ENCODE data around the gene CFAP53.
"Not testable (repeated sequence)": the region's sequence is repeated elsewhere in the genome, so short reads cannot be mapped to it uniquely, and the experiment has no call there.

Gene CFAP53, protein sequence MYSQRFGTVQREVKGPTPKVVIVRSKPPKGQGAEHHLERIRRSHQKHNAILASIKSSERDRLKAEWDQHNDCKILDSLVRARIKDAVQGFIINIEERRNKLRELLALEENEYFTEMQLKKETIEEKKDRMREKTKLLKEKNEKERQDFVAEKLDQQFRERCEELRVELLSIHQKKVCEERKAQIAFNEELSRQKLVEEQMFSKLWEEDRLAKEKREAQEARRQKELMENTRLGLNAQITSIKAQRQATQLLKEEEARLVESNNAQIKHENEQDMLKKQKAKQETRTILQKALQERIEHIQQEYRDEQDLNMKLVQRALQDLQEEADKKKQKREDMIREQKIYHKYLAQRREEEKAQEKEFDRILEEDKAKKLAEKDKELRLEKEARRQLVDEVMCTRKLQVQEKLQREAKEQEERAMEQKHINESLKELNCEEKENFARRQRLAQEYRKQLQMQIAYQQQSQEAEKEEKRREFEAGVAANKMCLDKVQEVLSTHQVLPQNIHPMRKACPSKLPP

GRCh38 chr18:50266248-50266704 is at the start of gene CFAP53:
Gene CFAP53, minus strand, starts transcription at chr18:50266495. Its CDS starts 91 bp downstream, at chr18:50266404.
- DNase-seq (ENCODE audit: low read depth) = peak; percentile 93

DNA sequence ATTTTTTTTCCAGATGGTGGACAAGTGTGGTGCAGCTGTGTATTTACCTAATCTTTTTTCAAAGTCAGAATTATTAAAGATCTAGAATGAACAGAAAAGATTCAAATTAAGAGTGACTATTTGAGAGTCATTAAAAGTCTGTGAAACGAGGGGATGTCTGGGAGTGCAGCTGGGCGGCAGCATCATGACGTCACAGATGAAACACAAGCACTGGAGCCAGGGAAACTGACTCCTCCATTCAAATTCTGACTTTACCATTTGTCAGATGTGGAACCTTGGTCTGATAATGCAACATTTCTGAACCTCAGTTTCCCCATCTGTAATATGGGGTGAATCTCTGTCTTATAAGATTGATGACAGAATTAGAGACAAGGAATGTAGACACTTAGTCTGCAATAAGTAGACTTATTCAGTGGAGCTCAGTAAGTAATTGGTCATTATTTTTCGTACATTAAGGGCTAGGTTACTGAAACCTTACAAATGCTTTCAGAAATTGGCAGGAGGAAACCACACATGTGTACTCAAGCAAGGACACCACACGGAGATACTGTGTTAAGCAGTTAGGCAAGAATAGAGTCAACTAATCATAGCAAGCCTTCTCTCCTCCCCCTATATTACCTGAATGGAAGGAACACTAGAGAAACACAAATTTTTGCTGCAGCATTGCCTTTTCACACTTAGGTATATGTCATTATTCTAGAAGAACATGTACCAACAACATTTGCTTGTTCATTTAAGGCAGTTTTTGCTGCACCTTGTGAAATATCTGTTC is 49.0 kb upstream of the CFAP53 start:
- DNase-seq (ENCODE audit: low read depth) = no peak

GRCh38 chr18:50313873-50314460 is 47.7 kb upstream of the CFAP53 start:
- DNase-seq (ENCODE audit: low read depth) = no peak

DNA sequence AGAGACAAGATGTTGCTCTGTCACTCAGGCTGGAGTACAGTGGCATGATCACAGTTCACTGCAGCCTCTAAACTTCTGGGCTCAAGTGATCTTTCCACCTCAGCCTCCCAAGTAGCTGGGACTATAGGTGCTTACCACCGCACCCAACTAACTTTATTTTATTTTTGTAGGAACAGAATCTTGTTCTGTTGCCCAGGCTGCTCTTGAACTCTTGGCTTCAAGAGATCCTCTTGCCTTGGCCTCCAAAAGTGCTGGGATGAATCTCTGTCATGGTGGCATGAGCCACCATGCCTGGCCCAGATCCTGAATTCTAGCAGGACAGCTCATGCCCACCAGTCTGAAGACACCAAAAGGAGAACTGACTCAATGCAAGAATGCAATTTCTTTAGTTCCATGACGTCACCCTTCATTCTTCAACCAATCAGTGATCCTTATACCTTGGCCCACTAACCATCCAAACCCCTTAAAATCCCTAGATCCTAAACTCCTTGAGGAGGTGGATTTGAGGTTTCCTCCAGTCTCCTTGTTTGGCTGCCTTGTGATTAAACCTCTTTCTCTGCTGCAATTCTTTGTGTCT is 46.8 kb upstream of the CFAP53 start:
- no peak for DNase-seq (ENCODE audit: low read depth)

DNA sequence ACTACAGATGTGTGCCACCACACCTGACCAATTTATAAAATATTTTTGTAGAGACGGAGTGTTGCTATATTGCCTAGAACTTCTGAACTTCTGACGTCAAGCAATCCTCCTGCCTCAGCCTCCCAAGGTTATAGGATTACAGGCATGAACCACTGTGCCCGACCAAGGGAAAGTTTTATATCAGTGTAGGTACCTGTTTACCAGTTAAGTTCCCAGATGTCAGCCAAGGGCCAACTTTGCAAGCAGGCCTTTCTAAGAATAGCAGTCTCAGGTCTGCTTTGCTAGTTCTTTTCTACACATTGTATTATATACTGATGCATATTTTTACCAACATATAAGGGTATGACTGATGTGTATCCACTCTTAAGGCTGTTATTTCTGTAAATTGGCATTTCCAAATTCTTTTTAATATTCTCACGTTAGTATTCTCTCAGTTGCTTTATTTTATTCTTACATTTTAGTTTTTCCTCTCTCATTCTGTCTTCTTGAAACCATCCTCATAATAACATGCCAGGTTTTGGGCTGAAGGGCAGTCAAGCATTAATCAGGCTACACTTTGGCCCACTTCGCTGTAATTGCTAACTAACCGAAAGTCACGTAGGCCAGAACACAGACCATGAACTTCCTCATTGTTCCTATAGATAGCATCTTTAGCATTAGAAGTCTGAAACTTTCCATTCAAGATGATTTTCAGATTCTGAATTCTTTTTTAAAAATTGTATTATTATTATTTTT is 46.2 kb upstream of the CFAP53 start:
- DNase-seq (ENCODE audit: low read depth) = no peak

DNA sequence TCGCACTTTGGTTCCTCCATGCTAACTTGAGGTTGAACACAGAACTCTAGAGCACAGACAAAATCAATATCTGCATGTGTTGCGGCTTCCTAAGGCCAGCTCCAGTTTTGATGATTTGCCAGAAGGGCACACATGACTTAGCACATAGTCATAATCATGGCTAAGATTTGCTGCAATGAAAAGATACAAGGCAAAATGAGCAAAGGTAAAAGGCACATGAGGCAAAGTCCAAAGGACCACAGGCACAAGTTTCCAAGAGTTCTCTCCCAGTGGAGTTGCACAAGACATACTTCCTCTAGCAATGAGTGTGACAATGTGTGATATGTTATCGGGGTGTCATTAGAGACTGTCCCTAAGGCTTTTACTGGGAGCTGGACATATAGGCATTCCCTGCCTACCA is 45.4 kb upstream of the CFAP53 start:
- no peak for DNase-seq (ENCODE audit: low read depth)

DNA sequence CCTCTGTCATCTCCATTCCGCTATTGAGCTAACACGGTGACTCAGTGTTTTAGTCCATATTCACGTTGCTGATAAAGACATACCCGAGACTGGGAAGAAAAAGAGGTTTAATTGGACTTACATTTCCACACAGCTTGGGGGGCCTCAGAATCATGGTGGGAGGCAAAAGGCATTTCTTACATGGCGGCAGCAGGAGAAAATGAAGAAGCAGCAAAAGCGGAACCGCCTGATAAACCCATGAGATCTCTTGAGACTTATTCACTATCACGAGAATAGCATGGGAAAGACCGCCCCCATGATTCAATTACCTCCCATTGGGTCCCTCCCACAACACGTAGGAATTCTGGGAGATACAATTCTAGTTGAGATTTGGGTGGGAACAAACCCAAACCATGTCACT is 43.8 kb upstream of the CFAP53 start:
- no peak for DNase-seq (ENCODE audit: low read depth)

DNA sequence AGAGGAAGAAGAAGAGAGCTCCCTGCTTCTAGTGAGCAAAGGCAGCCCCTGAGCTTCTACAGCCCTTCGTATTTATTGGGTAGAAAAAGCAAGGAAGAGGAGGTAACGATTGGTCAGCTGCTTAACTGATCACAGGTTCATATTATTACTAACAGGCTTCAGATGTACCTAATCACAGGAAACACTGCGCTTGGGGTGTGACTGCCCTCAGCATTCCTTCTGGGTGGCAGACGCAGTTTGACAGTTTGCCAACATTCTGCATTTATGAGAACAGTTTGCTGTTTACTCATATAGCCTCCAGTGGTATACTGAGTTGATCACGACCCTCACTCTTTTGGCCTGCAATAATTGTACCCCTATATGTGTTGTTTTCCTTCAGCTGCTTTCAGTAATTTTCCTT is 42.6 kb upstream of the CFAP53 start:
- DNase-seq (ENCODE audit: low read depth) = not testable (repeated sequence)

- DNase-seq (ENCODE audit: low read depth) = peak; percentile 95
These were observed 41.6 kb upstream of the CFAP53 start for GRCh38 chr18:50307738-50308470.

DNA sequence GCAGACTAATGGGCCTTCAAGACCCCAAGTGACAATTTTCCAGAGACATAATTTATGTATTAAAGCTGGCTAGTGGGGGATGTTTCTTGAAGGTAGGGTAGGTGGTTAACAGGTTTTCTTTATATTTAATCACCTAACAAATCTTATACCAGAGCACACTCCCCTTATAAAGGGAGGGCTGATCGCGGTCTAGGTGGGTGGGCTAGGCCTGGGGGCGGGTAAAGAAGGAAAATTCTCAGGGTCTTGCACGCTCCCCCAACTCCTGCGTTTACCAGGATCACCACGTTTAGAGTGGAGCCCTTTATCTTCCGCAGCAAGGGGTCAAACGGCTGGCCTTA is 41.1 kb upstream of the CFAP53 start:
- no peak for DNase-seq (ENCODE audit: low read depth)

DNA sequence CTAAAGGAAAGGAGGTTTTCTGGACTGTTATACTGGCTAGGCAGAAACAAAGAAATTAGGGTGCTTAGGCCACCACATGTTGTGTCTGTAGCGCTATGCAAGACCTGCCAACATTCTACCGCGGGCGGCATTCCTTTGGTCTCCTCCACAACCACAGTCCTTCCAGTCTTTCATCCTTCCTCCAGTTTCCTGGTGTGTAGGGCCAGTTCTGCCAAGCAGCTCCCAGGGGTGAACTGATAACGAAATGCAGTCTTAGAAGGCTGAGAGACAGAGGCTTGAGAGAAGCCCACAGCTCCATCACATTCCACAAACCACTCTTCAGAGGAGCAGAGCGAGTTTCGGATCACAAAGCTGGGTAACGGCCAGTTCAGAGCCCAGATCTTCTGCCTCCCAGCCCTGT is 40.6 kb upstream of the CFAP53 start:
- peak; percentile 54 for DNase-seq (ENCODE audit: low read depth)

- DNase-seq (ENCODE audit: low read depth) = no peak
These were observed 34.8 kb upstream of the CFAP53 start for GRCh38 chr18:50301074-50301473.

GRCh38 chr18:50299626-50300388 is 33.5 kb upstream of the CFAP53 start:
- no peak for DNase-seq (ENCODE audit: low read depth)

GRCh38 chr18:50298443-50299284 is 32.4 kb upstream of the CFAP53 start:
- DNase-seq (ENCODE audit: low read depth) = no peak

- peak; percentile 82 for DNase-seq (ENCODE audit: low read depth)
These were observed 31.5 kb upstream of the CFAP53 start for GRCh38 chr18:50297621-50298442.

- no peak for DNase-seq (ENCODE audit: low read depth)
These were observed 26.7 kb upstream of the CFAP53 start for GRCh38 chr18:50293039-50293438.

DNA sequence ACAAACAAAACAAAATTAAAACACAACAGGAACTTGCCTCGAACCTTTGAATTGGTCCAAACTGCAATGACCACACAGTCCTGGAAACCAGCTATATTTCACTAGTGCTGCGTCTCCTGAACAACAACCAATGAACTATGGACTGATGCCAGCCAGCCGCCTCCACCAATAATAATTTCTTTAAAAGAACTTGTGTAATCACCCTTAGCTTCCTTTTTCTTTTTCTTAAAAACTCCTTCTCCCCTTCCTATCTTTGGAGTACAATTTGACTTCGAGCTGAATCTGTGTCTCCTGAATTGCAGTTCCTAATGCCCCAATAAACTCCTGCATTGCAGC is 22.8 kb upstream of the CFAP53 start:
- no peak for DNase-seq (ENCODE audit: low read depth)

- DNase-seq (ENCODE audit: low read depth) = not testable (repeated sequence)
These were observed 22.2 kb upstream of the CFAP53 start for GRCh38 chr18:50288348-50289107.

Measured in iris pigment epithelial cell (primary cell).